ENCODE measurements around the gene GSTT4. TPM values are rescaled to one million over a fixed set of nuclear protein-coding genes. Genes with fewer than 3 reads are reported as not detected.
"Not testable (repeated sequence)": the region's sequence is repeated elsewhere in the genome, so short reads cannot be mapped to it uniquely, and the experiment has no call there.

Gene GSTT4
- total RNA-seq, 5 donors from 2014 or later (not counting 1 experiment from before 2014, with no cell fraction given) = not detected

DNA sequence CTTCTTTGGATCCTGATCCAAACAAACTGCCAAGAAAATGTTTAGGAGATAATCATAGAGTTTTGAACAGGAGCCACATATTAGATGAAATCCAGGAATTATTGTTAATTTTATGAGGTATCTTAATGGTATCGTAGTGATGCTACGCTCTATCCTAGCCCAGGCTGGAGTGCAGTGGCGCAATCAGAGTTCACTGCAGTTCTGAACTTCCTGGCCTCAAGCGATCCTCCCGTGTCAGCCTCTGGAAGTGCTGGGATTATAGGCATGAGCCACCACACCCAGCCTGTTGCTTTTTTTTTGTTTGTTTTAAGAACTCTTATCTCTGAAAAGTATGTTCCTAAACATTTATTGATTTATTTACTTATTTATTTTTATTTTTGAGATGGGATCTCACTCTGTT lies 2.4 kb downstream of the GSTT4 start:
- Mint-ChIP-seq H3K36me3 (no peaks in the 10 kb centered on the region), H3K27ac (no peak overlapping the region), H3K4me3 (no peak overlapping the region), H3K4me1 (no peaks in the 10 kb centered on the region), H3K27me3 (peaks cover 3 to 4% of the 10 kb centered on the region in 2 donors), H3K9me3 (no peaks in the 10 kb centered on the region)
- POLR2A ChIA-PET = no interaction called here
- Histone ChIP-seq H3K9me3 (no peaks in the 10 kb centered on the region), H3K4me1 (ENCODE audit: control insufficient read depth in 1 of 2, extremely low read depth in 1 of 2, insufficient read depth in 2 of 2, low read length in 2 of 2) (no peaks in the 10 kb centered on the region), H3K27me3 (replicated peaks in 1 of 2; ENCODE audit: control insufficient read depth in 2 of 2, extremely low read depth in 1 of 2, insufficient read depth in 2 of 2, low read length in 1 of 2) (peaks cover 0 to 54% of the 10 kb centered on the region in 2 experiments), H3K36me3 (ENCODE audit: control insufficient read depth in 2 of 2, extremely low read depth in 1 of 2, insufficient read depth in 1 of 2, low read length in 1 of 2) (no peaks in the 10 kb centered on the region), H3K4me3 (ENCODE audit: control insufficient read depth in 1 of 2, extremely low read depth in 1 of 2, low read length in 1 of 2) (no peak overlapping the region), H3K27ac (ENCODE audit: low read length) (no peak overlapping the region)
- 86% methylated on average over 5 of the region's 5 CpGs for WGBS (ENCODE audit: insufficient coverage)
- no peak for DNase-seq
- no peak for ATAC-seq (replicated peaks in 1 of 4)
- CTCF ChIA-PET = no interaction called here

DNA sequence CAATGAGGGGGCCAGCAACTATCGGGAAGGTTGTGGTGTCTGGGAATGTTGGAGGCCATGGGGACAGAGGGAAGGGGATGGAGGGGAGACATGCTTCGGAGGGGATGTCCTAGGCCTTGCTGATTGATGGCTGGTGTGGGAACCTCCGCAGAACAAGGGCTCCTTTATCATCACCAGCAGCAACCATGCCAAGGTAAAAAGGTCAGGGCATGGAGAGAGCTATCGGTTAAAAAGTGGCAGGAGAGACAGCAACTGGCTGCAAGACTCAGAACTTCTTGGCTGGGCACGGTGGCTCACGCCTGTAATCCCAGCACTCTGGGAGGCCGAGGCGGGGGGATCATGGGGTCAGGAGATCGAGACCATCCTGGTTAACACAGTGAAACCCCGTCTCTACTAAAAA lies 3.0 kb downstream of the GSTT4 start:
- Mint-ChIP-seq H3K9me3 (no peaks in the 10 kb centered on the region), H3K27me3 (peaks cover 3 to 4% of the 10 kb centered on the region in 2 donors), H3K36me3 (no peaks in the 10 kb centered on the region), H3K4me1 (peaks cover 0 to 4% (median 0%) of the 10 kb centered on the region in 3 donors), H3K4me3 (no peak overlapping the region), H3K27ac (peak overlapping the region in 1 of 2 donors; percentile 22)
- Histone ChIP-seq H3K27me3 (replicated peaks in 1 of 2; ENCODE audit: control insufficient read depth in 2 of 2, extremely low read depth in 1 of 2, insufficient read depth in 2 of 2, low read length in 1 of 2) (peaks cover 0 to 54% of the 10 kb centered on the region in 2 experiments), H3K36me3 (ENCODE audit: control insufficient read depth in 2 of 2, extremely low read depth in 1 of 2, insufficient read depth in 1 of 2, low read length in 1 of 2) (no peaks in the 10 kb centered on the region), H3K4me3 (ENCODE audit: control insufficient read depth in 1 of 2, extremely low read depth in 1 of 2, low read length in 1 of 2) (no peak overlapping the region), H3K4me1 (ENCODE audit: control insufficient read depth in 1 of 2, extremely low read depth in 1 of 2, insufficient read depth in 2 of 2, low read length in 2 of 2) (no peaks in the 10 kb centered on the region), H3K27ac (ENCODE audit: low read length) (no peak overlapping the region), H3K9me3 (no peaks in the 10 kb centered on the region)
- CTCF ChIA-PET = no interaction called here
- WGBS (ENCODE audit: insufficient coverage) = 87% methylated on average over 4 of the region's 10 CpGs
- ATAC-seq (replicated peaks in 1 of 4) (no peak), DNase-seq (no peak)
- POLR2A ChIA-PET = no interaction called here

DNA sequence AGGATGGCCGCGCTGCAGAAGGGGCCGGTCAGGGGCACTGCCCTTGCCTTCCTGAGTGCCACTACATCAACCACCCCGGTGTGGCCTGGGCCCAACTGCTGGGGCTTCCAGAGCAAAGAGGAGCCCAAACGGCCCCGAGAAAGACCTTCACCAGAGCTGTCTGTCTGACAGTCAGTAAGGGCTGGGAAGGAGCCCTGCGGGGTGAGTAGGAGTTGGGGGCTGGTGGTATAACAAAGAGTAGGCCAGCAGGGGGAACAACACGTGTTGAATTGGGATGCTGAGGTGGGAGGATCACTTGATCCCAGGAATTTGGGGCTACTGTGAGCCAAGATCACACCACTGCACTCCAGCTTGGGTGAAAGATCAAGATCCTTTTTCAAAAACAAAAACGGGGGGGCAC lies 3.9 kb downstream of the GSTT4 start:
- CTCF ChIA-PET = no interaction called here
- H3K36me3 Mint-ChIP-seq = no peaks in the 10 kb centered on the region
- H3K36me3 ChIP-seq (ENCODE audit: control insufficient read depth in 2 of 2, extremely low read depth in 1 of 2, insufficient read depth in 1 of 2, low read length in 1 of 2) = no peaks in the 10 kb centered on the region
- no peak for ATAC-seq (replicated peaks in 1 of 4)
- no peak overlapping the region for H3K27ac ChIP-seq (ENCODE audit: low read length)
- H3K4me3 Mint-ChIP-seq = no peak overlapping the region
- 89% methylated on average over 9 of the region's 9 CpGs for WGBS (ENCODE audit: insufficient coverage)
- H3K9me3 ChIP-seq = no peaks in the 10 kb centered on the region
- H3K9me3 Mint-ChIP-seq = no peaks in the 10 kb centered on the region
- no peak for DNase-seq
- POLR2A ChIA-PET = no interaction called here
- H3K4me1 ChIP-seq (ENCODE audit: control insufficient read depth in 1 of 2, extremely low read depth in 1 of 2, insufficient read depth in 2 of 2, low read length in 2 of 2) = no peaks in the 10 kb centered on the region
- H3K4me3 ChIP-seq (ENCODE audit: control insufficient read depth in 1 of 2, extremely low read depth in 1 of 2, low read length in 1 of 2) = no peak overlapping the region
- H3K27me3 ChIP-seq (replicated peaks in 1 of 2; ENCODE audit: control insufficient read depth in 2 of 2, extremely low read depth in 1 of 2, insufficient read depth in 2 of 2, low read length in 1 of 2) = peaks cover 0 to 48% of the 10 kb centered on the region in 2 experiments
- H3K27ac Mint-ChIP-seq = no peak overlapping the region
- peaks cover 0 to 4% (median 0%) of the 10 kb centered on the region in 3 donors for H3K4me1 Mint-ChIP-seq
- peaks cover 3 to 4% of the 10 kb centered on the region in 2 donors for H3K27me3 Mint-ChIP-seq

DNA sequence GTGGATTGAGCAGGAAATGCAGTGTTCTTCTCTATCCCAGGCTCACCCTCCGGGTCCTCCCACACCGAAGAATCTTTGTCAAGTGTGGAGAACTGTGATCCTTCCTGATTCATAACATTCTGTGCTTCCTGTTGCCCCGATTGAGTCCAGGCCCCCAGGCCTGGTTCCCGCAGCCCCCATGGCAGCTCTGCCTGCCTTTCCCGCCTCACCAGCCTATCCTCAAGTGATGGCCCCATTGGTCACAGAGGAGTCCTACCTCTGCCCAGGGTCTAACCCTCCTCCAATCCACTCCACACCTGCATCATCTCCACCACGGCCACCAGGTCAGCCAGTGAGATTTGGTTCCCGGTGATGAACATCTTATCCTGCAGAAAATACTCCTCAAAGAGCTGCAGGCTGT lies 5.5 kb downstream of the GSTT4 start:
- DNase-seq; H3K27me3 Mint-ChIP-seq; H3K4me1 Mint-ChIP-seq; H3K4me1 ChIP-seq (ENCODE audit: control insufficient read depth in 1 of 2, extremely low read depth in 1 of 2, insufficient read depth in 2 of 2, low read length in 2 of 2); H3K9me3 Mint-ChIP-seq; CTCF ChIA-PET; H3K9me3 ChIP-seq; H3K4me3 ChIP-seq (ENCODE audit: control insufficient read depth in 1 of 2, extremely low read depth in 1 of 2, low read length in 1 of 2); H3K4me3 Mint-ChIP-seq; H3K27ac Mint-ChIP-seq; POLR2A ChIA-PET; H3K36me3 Mint-ChIP-seq; H3K36me3 ChIP-seq (ENCODE audit: control insufficient read depth in 2 of 2, extremely low read depth in 1 of 2, insufficient read depth in 1 of 2, low read length in 1 of 2); ATAC-seq (replicated peaks in 1 of 4); H3K27ac ChIP-seq (ENCODE audit: low read length): not testable (repeated sequence)
- WGBS (ENCODE audit: insufficient coverage) = 79% methylated on average over 6 of the region's 7 CpGs
- H3K27me3 ChIP-seq (replicated peaks in 1 of 2; ENCODE audit: control insufficient read depth in 2 of 2, extremely low read depth in 1 of 2, insufficient read depth in 2 of 2, low read length in 1 of 2) = peaks cover 0 to 35% of the 10 kb centered on the region in 2 experiments

DNA sequence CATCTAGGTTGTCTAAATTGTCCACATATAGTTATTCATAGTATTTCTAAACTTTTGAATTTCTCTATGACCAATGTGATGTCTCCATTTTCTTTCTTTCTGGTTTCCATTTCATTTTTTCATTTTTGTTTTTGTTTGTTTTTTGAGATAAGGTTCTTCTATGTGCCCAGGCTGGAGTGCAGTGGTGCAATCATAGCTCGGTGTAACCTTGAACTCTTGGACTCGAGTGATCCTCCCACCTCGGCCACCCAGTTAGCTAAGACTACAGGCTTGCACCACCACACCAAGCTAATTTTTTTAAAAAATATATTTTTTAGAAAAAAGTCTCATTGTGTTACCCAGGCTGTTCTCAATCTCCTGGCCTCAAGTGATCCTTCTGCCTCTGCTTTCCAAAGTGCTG lies 8.2 kb downstream of the GSTT4 start:
- Histone ChIP-seq H3K27me3 (replicated peaks in 1 of 2; ENCODE audit: control insufficient read depth in 2 of 2, extremely low read depth in 1 of 2, insufficient read depth in 2 of 2, low read length in 1 of 2) (peaks cover 0 to 16% of the 10 kb centered on the region in 2 experiments), H3K9me3 (no peaks in the 10 kb centered on the region), H3K4me1 (ENCODE audit: control insufficient read depth in 1 of 2, extremely low read depth in 1 of 2, insufficient read depth in 2 of 2, low read length in 2 of 2) (no peaks in the 10 kb centered on the region), H3K27ac (ENCODE audit: low read length) (no peak overlapping the region), H3K36me3 (ENCODE audit: control insufficient read depth in 2 of 2, extremely low read depth in 1 of 2, insufficient read depth in 1 of 2, low read length in 1 of 2) (no peaks in the 10 kb centered on the region), H3K4me3 (ENCODE audit: control insufficient read depth in 1 of 2, extremely low read depth in 1 of 2, low read length in 1 of 2) (no peak overlapping the region)
- DNase-seq = no peak
- ChIA-PET POLR2A (no interaction called here), CTCF (no interaction called here)
- peaks cover 0 to 4% (median 0%) of the 10 kb centered on the region in 3 donors for H3K4me1 Mint-ChIP-seq
- no peak for ATAC-seq (replicated peaks in 1 of 4)
- peaks cover 1 to 2% of the 10 kb centered on the region in 2 donors for H3K27me3 Mint-ChIP-seq
- no peaks in the 10 kb centered on the region for H3K9me3 Mint-ChIP-seq
- WGBS (ENCODE audit: insufficient coverage) = no CpG with 5 or more reads among the region's 3 CpGs
- no peak overlapping the region for H3K27ac Mint-ChIP-seq
- no peak overlapping the region for H3K4me3 Mint-ChIP-seq
- no peaks in the 10 kb centered on the region for H3K36me3 Mint-ChIP-seq

DNA sequence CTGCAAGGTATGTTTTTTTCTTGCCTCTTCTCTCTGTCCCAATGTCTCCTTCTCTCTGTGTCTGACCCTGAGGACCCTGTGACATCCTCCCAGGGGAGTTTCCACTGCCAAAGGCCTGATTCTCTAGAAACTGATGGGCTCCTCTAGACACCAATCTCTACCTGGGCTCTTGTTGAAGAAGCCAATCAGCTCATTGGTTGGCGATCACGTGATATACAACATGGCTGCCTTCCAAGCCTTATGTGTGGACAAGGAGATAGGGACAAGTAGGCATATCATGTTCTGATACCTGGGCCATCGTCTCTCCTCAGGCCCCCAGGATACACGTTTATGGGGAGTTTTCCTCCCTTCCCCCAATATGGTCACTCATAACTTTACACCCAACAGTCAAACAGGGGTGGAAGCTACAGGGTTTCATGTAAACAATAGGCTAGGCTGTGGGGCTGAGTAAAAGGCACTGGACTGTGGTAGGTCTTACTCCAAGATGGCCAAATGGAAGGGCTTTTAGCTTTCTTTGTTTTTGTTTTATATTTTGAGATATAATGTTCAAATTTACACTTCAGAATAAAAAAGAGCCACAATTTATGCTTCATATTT lies 11.6 kb downstream of the GSTT4 start:
- DNase-seq; H3K4me3 ChIP-seq (ENCODE audit: control insufficient read depth in 1 of 2, extremely low read depth in 1 of 2, low read length in 1 of 2); H3K4me1 ChIP-seq (ENCODE audit: control insufficient read depth in 1 of 2, extremely low read depth in 1 of 2, insufficient read depth in 2 of 2, low read length in 2 of 2); CTCF ChIA-PET; H3K27me3 Mint-ChIP-seq; ATAC-seq (replicated peaks in 1 of 4); H3K36me3 Mint-ChIP-seq; H3K27ac Mint-ChIP-seq; H3K36me3 ChIP-seq (ENCODE audit: control insufficient read depth in 2 of 2, extremely low read depth in 1 of 2, insufficient read depth in 1 of 2, low read length in 1 of 2); H3K4me3 Mint-ChIP-seq; H3K27ac ChIP-seq (ENCODE audit: low read length); POLR2A ChIA-PET; H3K9me3 Mint-ChIP-seq; H3K27me3 ChIP-seq (replicated peaks in 1 of 2; ENCODE audit: control insufficient read depth in 2 of 2, extremely low read depth in 1 of 2, insufficient read depth in 2 of 2, low read length in 1 of 2); H3K9me3 ChIP-seq; H3K4me1 Mint-ChIP-seq: not testable (repeated sequence)
- WGBS (ENCODE audit: insufficient coverage) = no CpG with 5 or more reads among the region's 4 CpGs

DNA sequence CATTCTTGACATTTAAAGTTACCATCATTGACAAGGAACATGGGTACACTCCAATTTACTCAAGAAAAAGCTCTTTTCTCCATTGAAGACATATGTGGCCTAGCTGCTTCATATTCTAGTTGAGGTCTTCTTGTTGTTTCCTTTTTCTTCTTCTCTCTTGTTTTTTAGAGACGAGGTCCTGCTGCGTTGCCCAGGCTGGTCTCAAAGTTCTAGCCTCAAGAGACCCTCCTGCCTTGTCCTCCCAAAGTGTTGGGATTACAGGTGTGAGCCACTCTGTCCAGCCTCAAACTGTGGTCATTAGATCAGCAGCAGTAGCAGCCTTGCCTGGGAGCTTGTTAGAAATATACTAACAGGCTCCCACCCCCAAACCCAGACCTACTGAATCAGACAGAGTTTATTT lies 12.2 kb downstream of the GSTT4 start:
- H3K27me3 Mint-ChIP-seq; H3K27ac Mint-ChIP-seq; H3K9me3 Mint-ChIP-seq; H3K27me3 ChIP-seq (replicated peaks in 1 of 2; ENCODE audit: control insufficient read depth in 2 of 2, extremely low read depth in 1 of 2, insufficient read depth in 2 of 2, low read length in 1 of 2); ATAC-seq (replicated peaks in 1 of 4); H3K4me3 Mint-ChIP-seq; CTCF ChIA-PET; H3K9me3 ChIP-seq; H3K4me3 ChIP-seq (ENCODE audit: control insufficient read depth in 1 of 2, extremely low read depth in 1 of 2, low read length in 1 of 2); POLR2A ChIA-PET; H3K27ac ChIP-seq (ENCODE audit: low read length); H3K36me3 ChIP-seq (ENCODE audit: control insufficient read depth in 2 of 2, extremely low read depth in 1 of 2, insufficient read depth in 1 of 2, low read length in 1 of 2); H3K4me1 ChIP-seq (ENCODE audit: control insufficient read depth in 1 of 2, extremely low read depth in 1 of 2, insufficient read depth in 2 of 2, low read length in 2 of 2); H3K4me1 Mint-ChIP-seq; DNase-seq; H3K36me3 Mint-ChIP-seq: not testable (repeated sequence)
- WGBS (ENCODE audit: insufficient coverage) = no CpG with 5 or more reads among the region's 2 CpGs
